ENCODE results near the gene TCFL5.

DNA sequence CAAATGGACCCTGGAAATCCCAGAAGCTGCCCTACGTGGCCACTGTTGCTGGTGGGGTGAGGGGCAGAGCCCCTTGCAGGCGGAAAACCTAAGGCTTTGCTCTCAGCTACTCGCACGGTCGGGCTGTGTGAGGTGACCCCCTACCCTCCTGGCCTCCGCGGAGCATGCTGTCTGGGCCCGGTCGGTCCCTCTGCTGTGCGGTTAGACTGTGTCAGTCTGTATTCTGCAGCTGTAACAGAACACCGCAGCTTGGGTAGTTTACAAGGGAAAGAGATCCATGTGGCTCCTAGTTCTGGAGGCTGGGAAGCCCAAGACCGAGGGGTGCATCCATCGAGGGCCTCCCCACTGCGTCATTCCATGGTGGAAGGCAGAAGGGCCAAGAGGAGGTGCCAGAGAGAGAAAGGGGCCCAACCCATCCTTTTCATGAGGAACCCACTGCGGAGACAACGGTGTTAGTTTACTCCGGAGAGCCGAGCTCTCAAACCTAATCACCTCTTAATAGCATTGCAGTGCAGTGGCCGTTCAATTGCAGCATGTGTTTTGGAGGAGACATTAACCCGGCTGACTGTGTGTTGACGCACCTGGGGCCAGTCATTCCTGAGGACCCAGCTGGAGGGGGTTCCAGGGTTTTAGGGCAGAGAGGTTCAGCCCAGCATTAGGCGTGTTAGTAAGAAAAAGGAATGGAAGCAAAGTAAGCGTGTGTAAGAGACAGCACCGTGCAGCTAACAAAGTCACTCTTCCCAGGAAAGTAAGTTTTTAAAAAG lies 26.5 kb downstream of the TCFL5 start:
- TF ChIP-seq, protein P1, sequence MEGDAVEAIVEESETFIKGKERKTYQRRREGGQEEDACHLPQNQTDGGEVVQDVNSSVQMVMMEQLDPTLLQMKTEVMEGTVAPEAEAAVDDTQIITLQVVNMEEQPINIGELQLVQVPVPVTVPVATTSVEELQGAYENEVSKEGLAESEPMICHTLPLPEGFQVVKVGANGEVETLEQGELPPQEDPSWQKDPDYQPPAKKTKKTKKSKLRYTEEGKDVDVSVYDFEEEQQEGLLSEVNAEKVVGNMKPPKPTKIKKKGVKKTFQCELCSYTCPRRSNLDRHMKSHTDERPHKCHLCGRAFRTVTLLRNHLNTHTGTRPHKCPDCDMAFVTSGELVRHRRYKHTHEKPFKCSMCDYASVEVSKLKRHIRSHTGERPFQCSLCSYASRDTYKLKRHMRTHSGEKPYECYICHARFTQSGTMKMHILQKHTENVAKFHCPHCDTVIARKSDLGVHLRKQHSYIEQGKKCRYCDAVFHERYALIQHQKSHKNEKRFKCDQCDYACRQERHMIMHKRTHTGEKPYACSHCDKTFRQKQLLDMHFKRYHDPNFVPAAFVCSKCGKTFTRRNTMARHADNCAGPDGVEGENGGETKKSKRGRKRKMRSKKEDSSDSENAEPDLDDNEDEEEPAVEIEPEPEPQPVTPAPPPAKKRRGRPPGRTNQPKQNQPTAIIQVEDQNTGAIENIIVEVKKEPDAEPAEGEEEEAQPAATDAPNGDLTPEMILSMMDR (IDR thresholded peaks at IDR 0.05), result no peak
- TF ChIP-seq POLR2A (IDR thresholded peaks at IDR 0.05) (no peak), EP300 (IDR thresholded peaks at IDR 0.05) (no peak), POLR2AphosphoS5 (IDR thresholded peaks at IDR 0.05) (no peak)
